NCI-H146 treated with DMSO at 0.1 percent for 48 hours (cell line): ENCODE data around the gene CFH.
"Not testable (repeated sequence)": the region's sequence is repeated elsewhere in the genome, so short reads cannot be mapped to it uniquely, and the experiment has no call there.

Source experiments
- DNase-seq: peaks from one replicate; lab custom pipeline; 2025; ENCODE audit not compliant: unreplicated experiment; lab: John Stamatoyannopoulos, UW

Gene CFH

GRCh38 chr1:196651637-196652215, at the start of gene CFH:
CFH (plus strand) TSS chr1:196652043; CDS start chr1:196652118, 75 bp downstream.
- DNase-seq: no peak

GRCh38 chr1:196603651-196604050, 48.2 kb upstream of the CFH start:
- DNase-seq: no peak

GRCh38 chr1:196607981-196608380, 43.9 kb upstream of the CFH start:
- peak; percentile 30 for DNase-seq

GRCh38 chr1:196608390-196609369, 43.2 kb upstream of the CFH start, which contains the start of gene KCNT2:
KCNT2 (minus strand) TSS chr1:196608440; CDS start chr1:196608309, 131 bp downstream.
- peak; percentile 87 for DNase-seq

- DNase-seq: no peak
Observed at GRCh38 chr1:196609370-196609737, 42.5 kb upstream of the CFH start.

GRCh38 chr1:196611873-196612272, 40.0 kb upstream of the CFH start:
- DNase-seq: no peak

- no peak for DNase-seq
Observed at GRCh38 chr1:196619721-196620120, 32.1 kb upstream of the CFH start.

- DNase-seq: no peak
Observed at GRCh38 chr1:196623079-196623478, 28.8 kb upstream of the CFH start.

GRCh38 chr1:196628838-196629237, 23.0 kb upstream of the CFH start:
- DNase-seq: no peak

- DNase-seq: no peak
Observed at GRCh38 chr1:196637606-196638005, 14.2 kb upstream of the CFH start.

- DNase-seq: no peak
Observed at GRCh38 chr1:196638466-196638865, 13.4 kb upstream of the CFH start.

- DNase-seq: not testable (repeated sequence)
Observed at GRCh38 chr1:196639291-196639690, 12.6 kb upstream of the CFH start.

- DNase-seq: no peak
Observed at GRCh38 chr1:196640976-196641375, 10.9 kb upstream of the CFH start.

- no peak for DNase-seq
Observed at GRCh38 chr1:196649990-196650389, 1.9 kb upstream of the CFH start.

GRCh38 chr1:196650403-196650802, 1.4 kb upstream of the CFH start:
- DNase-seq: no peak

GRCh38 chr1:196651079-196651478, 764 bp upstream of the CFH start:
- DNase-seq: no peak

- no peak for DNase-seq
Observed at GRCh38 chr1:196654271-196654670, 2.4 kb downstream of the CFH start.

- DNase-seq: no peak
Observed at GRCh38 chr1:196655071-196655470, 3.2 kb downstream of the CFH start.

GRCh38 chr1:196655494-196655893, 3.7 kb downstream of the CFH start:
- no peak for DNase-seq

- no peak for DNase-seq
Observed at GRCh38 chr1:196659471-196659870, 7.6 kb downstream of the CFH start.

GRCh38 chr1:196660272-196660671, 8.4 kb downstream of the CFH start:
- DNase-seq: no peak

GRCh38 chr1:196660852-196661251, 9.0 kb downstream of the CFH start:
- peak; percentile 42 for DNase-seq
